HepG2 (cell line): ENCODE data around the gene PHACTR1. TPM values are rescaled to one million over a fixed set of nuclear protein-coding genes. Genes with fewer than 3 reads are reported as not detected.

ENCODE experiments used
- ARNT ChIP-seq: fragments of 450-650 bp; IDR thresholded peaks from 2 replicates; pipeline ENCODE4 v1.6.1; 2017
- HNF1B ChIP-seq: sonication (generic); formaldehyde crosslinking; IDR thresholded peaks from 2 replicates; pipeline ENCODE4 v1.5.1; 2020; ENCODE audit warnings: mild to moderate bottlenecking, moderate library complexity, missing genetic modification reagents
- HOXA5 ChIP-seq: sonication (generic); formaldehyde crosslinking; IDR thresholded peaks from 2 replicates; pipeline ENCODE4 v1.4.0; 2020; ENCODE audit warnings: missing genetic modification reagents
- HOXA7 ChIP-seq: sonication (generic); formaldehyde crosslinking; IDR thresholded peaks from 2 replicates; pipeline ENCODE4 v1.8.1; 2022; ENCODE audit warnings: mild to moderate bottlenecking, missing genetic modification reagents, moderate library complexity
- KLF13 ChIP-seq: sonication (generic); formaldehyde crosslinking; IDR thresholded peaks from 2 replicates; pipeline ENCODE4 v1.4.0; 2020; ENCODE audit warnings: mild to moderate bottlenecking, missing genetic modification reagents
- KLF15 ChIP-seq: sonication (generic); formaldehyde crosslinking; IDR thresholded peaks from 2 replicates; pipeline ENCODE4 v1.8.1; 2023; ENCODE audit warnings: borderline replicate concordance, mild to moderate bottlenecking, inconsistent platforms, missing genetic modification reagents, mixed read lengths
- NCOR1 ChIP-seq: fragments of 200-600 bp; sonication (generic); IDR thresholded peaks from 2 replicates; pipeline ENCODE4 v1.7.0; 2017; ENCODE audit warnings: antibody characterized with exemption, low read length, borderline replicate concordance
- RARA ChIP-seq: IDR thresholded peaks from 2 replicates; pipeline ENCODE4 v1.6.1; 2016; ENCODE audit warnings: missing genetic modification reagents, missing compliant biosample characterization
- SKIL ChIP-seq: sonication (generic); formaldehyde crosslinking; IDR thresholded peaks from 2 replicates; pipeline ENCODE4 v1.8.0; 2022; ENCODE audit warnings: missing genetic modification reagents, mild to moderate bottlenecking, moderate library complexity, borderline replicate concordance
- ZNF180 ChIP-seq: sonication (generic); formaldehyde crosslinking; IDR thresholded peaks from 2 replicates; pipeline ENCODE4 v1.4.0; 2020; ENCODE audit warnings: low read depth, missing genetic modification reagents, borderline replicate concordance
- ZNF609 ChIP-seq: sonication (generic); formaldehyde crosslinking; IDR thresholded peaks from 2 replicates; pipeline ENCODE4 v1.4.0; 2020; ENCODE audit warnings: mild to moderate bottlenecking, missing genetic modification reagents, borderline replicate concordance
- ZNF737 ChIP-seq: sonication (generic); formaldehyde crosslinking; IDR thresholded peaks from 2 replicates; pipeline ENCODE4 v1.5.0; 2020; ENCODE audit warnings: missing genetic modification reagents, mild to moderate bottlenecking, borderline replicate concordance
- polyA plus RNA-seq, 8 experiments: library from polyadenylated mRNA; depleted of rRNA in 3 of 8; stranded (reverse) in 7 of 8; unstranded in 1 of 8; fragments of >200 nt; fragmentation: Illumina TruSeq in 4 of 8; extraction: Trizol in 4 of 8; gene quantifications; 2 replicates each; pipeline versions ENCODE4 v1.2.1 to v1.2.3, GENCODE V29; 2011 to 2016; ENCODE audit warnings: low read depth in 4 of 8, missing spikeins in 1 of 8, mixed read lengths in 1 of 8; ENCODE audit not compliant: insufficient read depth in 1 of 8
- total RNA-seq, 5 experiments: library from RNA; depleted of rRNA; stranded (reverse); fragments of >200 nt; fragmentation: Illumina TruSeq; extraction: Trizol; gene quantifications; 2 replicates each; pipeline ENCODE4 v1.2.3, GENCODE V29; 2016; ENCODE audit warnings: low read depth in 1 of 5
- TF ChIP-seq, protein P1 (sequence below): sonication (generic); formaldehyde crosslinking; IDR thresholded peaks from 2 replicates; pipeline ENCODE4 v1.4.0; 2020; ENCODE audit warnings: missing genetic modification reagents
- TF ChIP-seq, protein P2 (sequence below): sonication (generic); formaldehyde crosslinking; IDR thresholded peaks from 2 replicates; pipeline ENCODE4 v1.4.0; 2020; ENCODE audit warnings: missing genetic modification reagents

PHACTR1 gene
- total and polyA plus RNA-seq, 2 of the 13 experiments (the other 11 are each of a cell fraction or from before 2014, with no cell fraction given): 0.09 TPM; not detected in 1

GRCh38 chr6:13328076-13328874 lies 611.7 kb downstream of the PHACTR1 start, which contains the start of gene TBC1D7 (continued):
- TF ChIP-seq ZNF609: no peak
- TF ChIP-seq, protein P1, sequence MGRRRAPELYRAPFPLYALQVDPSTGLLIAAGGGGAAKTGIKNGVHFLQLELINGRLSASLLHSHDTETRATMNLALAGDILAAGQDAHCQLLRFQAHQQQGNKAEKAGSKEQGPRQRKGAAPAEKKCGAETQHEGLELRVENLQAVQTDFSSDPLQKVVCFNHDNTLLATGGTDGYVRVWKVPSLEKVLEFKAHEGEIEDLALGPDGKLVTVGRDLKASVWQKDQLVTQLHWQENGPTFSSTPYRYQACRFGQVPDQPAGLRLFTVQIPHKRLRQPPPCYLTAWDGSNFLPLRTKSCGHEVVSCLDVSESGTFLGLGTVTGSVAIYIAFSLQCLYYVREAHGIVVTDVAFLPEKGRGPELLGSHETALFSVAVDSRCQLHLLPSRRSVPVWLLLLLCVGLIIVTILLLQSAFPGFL (CRISPR knock-in tag): no peak
- TF ChIP-seq NCOR1: peak; percentile 23; the same call in 1 of the 2 replicates
- TF ChIP-seq ZNF180: 0 out of 2 replicates have a peak, but pooled peaks have one; percentile 32
- TF ChIP-seq HOXA7: no peak
- TF ChIP-seq KLF15 (CRISPR knock-in tag): no peak
- peak; percentile 73; the same call in 1 of the 2 replicates for TF ChIP-seq KLF13 (CRISPR knock-in tag)
- peak; percentile 38 for TF ChIP-seq RARA (CRISPR knock-in tag)
- TF ChIP-seq HOXA5 (CRISPR knock-in tag): no peak
- TF ChIP-seq ARNT: no peak
- TF ChIP-seq, protein P2, sequence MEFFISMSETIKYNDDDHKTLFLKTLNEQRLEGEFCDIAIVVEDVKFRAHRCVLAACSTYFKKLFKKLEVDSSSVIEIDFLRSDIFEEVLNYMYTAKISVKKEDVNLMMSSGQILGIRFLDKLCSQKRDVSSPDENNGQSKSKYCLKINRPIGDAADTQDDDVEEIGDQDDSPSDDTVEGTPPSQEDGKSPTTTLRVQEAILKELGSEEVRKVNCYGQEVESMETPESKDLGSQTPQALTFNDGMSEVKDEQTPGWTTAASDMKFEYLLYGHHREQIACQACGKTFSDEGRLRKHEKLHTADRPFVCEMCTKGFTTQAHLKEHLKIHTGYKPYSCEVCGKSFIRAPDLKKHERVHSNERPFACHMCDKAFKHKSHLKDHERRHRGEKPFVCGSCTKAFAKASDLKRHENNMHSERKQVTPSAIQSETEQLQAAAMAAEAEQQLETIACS: peak; percentile 55; the same call in 1 of the 2 replicates
- TF ChIP-seq HNF1B (CRISPR knock-in tag): peak; percentile 89
- TF ChIP-seq ZNF737 (CRISPR knock-in tag): peak; percentile 90; the same call in 1 of the 2 replicates
- peak; percentile 4; the same call in 1 of the 2 replicates for TF ChIP-seq SKIL (CRISPR knock-in tag)
